Vagina (tissue), 2 donors: Measurements from ENCODE around the gene KCNIP4. TPM values are rescaled to one million over a fixed set of nuclear protein-coding genes. Genes with fewer than 3 reads are reported as not detected.

Experiments used
- DNase-seq, 2 donors: peaks; one replicate each; pipeline ENCODE4 v3.0.0-alpha.2; 2017; ENCODE audit errors: extremely low spot score in 2 of 2
- H3K27ac ChIP-seq: fragments of 200-600 bp; sonication (generic); one replicate; pipeline ENCODE4 v1.5.1; 2019
- H3K27me3 ChIP-seq: fragments of 200-600 bp; sonication (generic); one replicate; pipeline ENCODE4 v1.5.1; 2019
- H3K36me3 ChIP-seq, 2 donors: fragments of 200-600 bp; sonication (generic); one replicate each; pipeline ENCODE4 v1.5.1; 2017 to 2019
- H3K4me1 ChIP-seq: fragments of 200-600 bp; sonication (generic); one replicate; pipeline ENCODE4 v1.5.1; 2019
- H3K4me3 ChIP-seq, 2 donors: fragments of 200-600 bp; sonication (generic); 1 replicate in 1 of 2; 2 replicates in 1 of 2; pipeline ENCODE4 v1.5.1; 2016 to 2019
- H3K9me3 ChIP-seq: fragments of 200-600 bp; sonication (generic); one replicate; pipeline ENCODE4 v1.5.1; 2019
- POLR2A ChIP-seq, 2 donors: fragments of 450-650 bp; IDR thresholded peaks; one replicate each; pipeline ENCODE4 v1.6.1; 2017; ENCODE audit warnings: antibody characterized with exemption in 2 of 2, mild to moderate bottlenecking in 2 of 2, moderate library complexity in 2 of 2
- POLR2AphosphoS5 ChIP-seq, 2 donors: sonication (generic); formaldehyde crosslinking; IDR thresholded peaks; one replicate each; pipeline ENCODE4 v1.9.0; 2017; ENCODE audit warnings: antibody characterized with exemption in 2 of 2, mild to moderate bottlenecking in 2 of 2, low read depth in 1 of 2; ENCODE audit not compliant: insufficient read depth in 1 of 2
- intact Hi-C: fragments of 100-400 bp; cut with DNase I; formaldehyde crosslinking; loops from one replicate; pipeline ENCODE4 v1.15.1; 2023
- total RNA-seq: library from RNA; depleted of rRNA; stranded (reverse); fragments of >200 nt; gene quantifications from one replicate; pipeline ENCODE4 v1.2.3, GENCODE V29; 2016
- TF ChIP-seq, protein P1 (sequence below), 3 experiments: fragments of 450-650 bp in 2 of 3; fragments of 200-600 bp in 1 of 3; sonication (generic) in 1 of 3; IDR thresholded peaks; one replicate each; pipeline ENCODE4 v1.5.1; 2017 to 2019; ENCODE audit warnings: antibody characterized with exemption in 3 of 3, mild to moderate bottlenecking in 2 of 3, moderate library complexity in 2 of 3

Gene KCNIP4
- total RNA-seq, 1 donor from 2014 or later = not detected

DNA sequence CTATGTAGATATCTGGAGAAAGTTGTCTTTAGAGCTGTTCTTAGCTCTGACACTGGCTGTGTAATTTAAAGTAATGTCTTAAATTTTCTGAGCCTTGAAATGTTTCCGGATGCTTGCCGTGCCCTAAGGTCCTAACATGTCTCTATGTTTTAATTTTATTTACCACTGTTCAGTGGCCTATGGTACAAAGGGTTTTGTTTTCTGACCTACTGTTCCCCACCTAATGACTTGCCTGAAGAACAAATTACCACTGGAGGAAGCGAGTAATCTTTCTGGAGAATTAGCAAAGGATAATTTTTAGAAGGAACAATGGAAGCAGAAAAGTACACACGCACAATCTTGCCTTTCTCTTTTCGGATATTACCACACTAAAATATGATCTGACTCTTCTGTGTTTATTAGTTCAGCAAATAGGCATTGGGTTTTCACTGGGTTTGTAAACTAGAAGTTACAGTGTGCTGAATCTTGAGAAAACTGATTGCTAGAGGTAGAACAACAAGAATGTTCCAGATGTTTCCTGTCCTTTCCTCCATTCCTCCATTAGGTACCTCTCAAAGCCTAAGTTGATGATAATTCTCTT lies 812.4 kb downstream of the KCNIP4 start:
- Histone ChIP-seq H3K36me3 (no peaks in the 10 kb centered on the region), H3K4me3 (no peak overlapping the region), H3K27ac (no peak overlapping the region), H3K9me3 (no peaks in the 10 kb centered on the region), H3K27me3 (no peaks in the 10 kb centered on the region), H3K4me1 (no peaks in the 10 kb centered on the region)
- no peak for DNase-seq
- intact Hi-C loops = no loop called here
- TF ChIP-seq POLR2AphosphoS5 (IDR thresholded peaks at IDR 0.05; ENCODE audit: insufficient read depth in 1 of 2, low read depth in 1 of 2) (no peak), POLR2A (IDR thresholded peaks at IDR 0.05) (no peak)
- TF ChIP-seq, protein P1, sequence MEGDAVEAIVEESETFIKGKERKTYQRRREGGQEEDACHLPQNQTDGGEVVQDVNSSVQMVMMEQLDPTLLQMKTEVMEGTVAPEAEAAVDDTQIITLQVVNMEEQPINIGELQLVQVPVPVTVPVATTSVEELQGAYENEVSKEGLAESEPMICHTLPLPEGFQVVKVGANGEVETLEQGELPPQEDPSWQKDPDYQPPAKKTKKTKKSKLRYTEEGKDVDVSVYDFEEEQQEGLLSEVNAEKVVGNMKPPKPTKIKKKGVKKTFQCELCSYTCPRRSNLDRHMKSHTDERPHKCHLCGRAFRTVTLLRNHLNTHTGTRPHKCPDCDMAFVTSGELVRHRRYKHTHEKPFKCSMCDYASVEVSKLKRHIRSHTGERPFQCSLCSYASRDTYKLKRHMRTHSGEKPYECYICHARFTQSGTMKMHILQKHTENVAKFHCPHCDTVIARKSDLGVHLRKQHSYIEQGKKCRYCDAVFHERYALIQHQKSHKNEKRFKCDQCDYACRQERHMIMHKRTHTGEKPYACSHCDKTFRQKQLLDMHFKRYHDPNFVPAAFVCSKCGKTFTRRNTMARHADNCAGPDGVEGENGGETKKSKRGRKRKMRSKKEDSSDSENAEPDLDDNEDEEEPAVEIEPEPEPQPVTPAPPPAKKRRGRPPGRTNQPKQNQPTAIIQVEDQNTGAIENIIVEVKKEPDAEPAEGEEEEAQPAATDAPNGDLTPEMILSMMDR (IDR thresholded peaks at IDR 0.05) = no peak

DNA sequence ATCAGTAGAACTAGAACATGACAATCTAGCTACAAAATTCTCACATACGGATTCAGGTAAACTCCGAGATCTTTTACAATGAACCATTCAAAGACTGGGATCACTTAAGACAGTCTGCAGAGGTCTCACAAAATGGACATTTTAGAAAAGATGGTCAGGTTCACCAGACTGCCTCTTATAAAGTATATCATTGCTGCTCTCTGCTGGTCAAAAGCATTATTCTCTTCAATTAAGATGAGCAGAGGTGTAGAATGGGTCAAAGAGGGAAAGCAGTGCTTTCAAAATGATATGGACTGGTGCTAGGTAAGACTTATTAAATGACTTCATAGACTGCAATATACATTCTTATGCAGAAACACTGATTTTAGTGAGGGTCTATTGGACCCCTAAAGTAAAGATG lies 813.6 kb downstream of the KCNIP4 start:
- intact Hi-C loops = no loop called here
- no peaks in the 10 kb centered on the region for H3K36me3 ChIP-seq
- H3K27ac ChIP-seq = no peak overlapping the region
- H3K9me3 ChIP-seq = no peaks in the 10 kb centered on the region
- TF ChIP-seq POLR2A (IDR thresholded peaks at IDR 0.05) = no peak
- H3K4me3 ChIP-seq = no peak overlapping the region
- no peaks in the 10 kb centered on the region for H3K27me3 ChIP-seq
- H3K4me1 ChIP-seq = no peaks in the 10 kb centered on the region
- no peak for DNase-seq

DNA sequence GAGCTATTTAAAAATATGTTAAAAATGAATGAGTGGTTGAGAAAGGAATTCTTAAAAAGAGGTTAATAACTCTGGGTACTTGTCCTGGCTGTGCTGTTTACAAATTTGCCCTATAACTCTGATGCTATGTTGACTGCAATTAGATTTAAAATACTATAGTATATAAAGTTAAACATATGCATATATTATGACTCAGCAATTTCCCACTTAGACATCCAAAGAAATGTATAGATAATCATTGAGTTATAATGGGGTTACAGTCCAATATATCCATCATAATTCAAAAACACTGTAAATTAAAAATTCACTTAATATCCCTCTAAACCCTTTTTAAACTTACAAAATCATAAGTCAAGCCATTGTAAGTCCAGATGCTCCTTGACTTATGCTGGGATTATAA lies 818.0 kb downstream of the KCNIP4 start:
- no peaks in the 10 kb centered on the region for H3K27me3 ChIP-seq
- no peaks in the 10 kb centered on the region for H3K4me1 ChIP-seq
- no peak overlapping the region for H3K27ac ChIP-seq
- no peaks in the 10 kb centered on the region for H3K36me3 ChIP-seq
- intact Hi-C loops = no loop called here
- H3K4me3 ChIP-seq = no peak overlapping the region
- TF ChIP-seq, protein P1 (IDR thresholded peaks at IDR 0.05) = no peak
- TF ChIP-seq POLR2A (IDR thresholded peaks at IDR 0.05) = no peak
- no peak for TF ChIP-seq POLR2AphosphoS5 (IDR thresholded peaks at IDR 0.05; ENCODE audit: insufficient read depth in 1 of 2, low read depth in 1 of 2)
- no peak for DNase-seq
- no peaks in the 10 kb centered on the region for H3K9me3 ChIP-seq

DNA sequence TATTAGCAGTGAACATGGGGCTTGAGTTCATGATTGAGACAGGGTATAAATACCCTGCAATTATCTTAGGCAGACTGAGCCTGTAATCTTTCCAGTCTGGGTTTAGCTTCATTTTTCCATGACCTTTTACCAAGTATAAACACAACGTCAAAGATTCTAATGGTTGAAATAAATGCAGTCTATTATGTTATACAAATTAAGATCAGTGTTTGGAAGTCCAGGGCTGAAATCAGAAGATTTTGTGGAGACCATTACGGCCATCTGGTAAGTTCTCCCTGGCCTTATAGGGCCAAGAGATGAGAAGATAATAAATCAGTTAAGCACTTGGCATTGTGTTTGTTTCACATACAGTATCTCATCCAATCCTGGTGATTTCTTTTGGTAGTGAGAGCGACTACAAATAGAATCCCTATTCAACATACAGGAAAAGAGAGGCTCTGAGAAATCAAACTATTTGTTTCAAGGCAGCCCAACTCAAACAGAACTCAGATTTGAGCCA lies 822.5 kb downstream of the KCNIP4 start:
- Histone ChIP-seq H3K9me3 (no peaks in the 10 kb centered on the region), H3K4me3 (no peak overlapping the region), H3K27me3 (no peaks in the 10 kb centered on the region), H3K36me3 (no peaks in the 10 kb centered on the region), H3K4me1 (no peaks in the 10 kb centered on the region), H3K27ac (no peak overlapping the region)
- DNase-seq = no peak
- intact Hi-C loops = no loop called here
- TF ChIP-seq, protein P1 (IDR thresholded peaks at IDR 0.05) = no peak
- TF ChIP-seq POLR2A (IDR thresholded peaks at IDR 0.05) (no peak), POLR2AphosphoS5 (IDR thresholded peaks at IDR 0.05; ENCODE audit: insufficient read depth in 1 of 2, low read depth in 1 of 2) (no peak)

DNA sequence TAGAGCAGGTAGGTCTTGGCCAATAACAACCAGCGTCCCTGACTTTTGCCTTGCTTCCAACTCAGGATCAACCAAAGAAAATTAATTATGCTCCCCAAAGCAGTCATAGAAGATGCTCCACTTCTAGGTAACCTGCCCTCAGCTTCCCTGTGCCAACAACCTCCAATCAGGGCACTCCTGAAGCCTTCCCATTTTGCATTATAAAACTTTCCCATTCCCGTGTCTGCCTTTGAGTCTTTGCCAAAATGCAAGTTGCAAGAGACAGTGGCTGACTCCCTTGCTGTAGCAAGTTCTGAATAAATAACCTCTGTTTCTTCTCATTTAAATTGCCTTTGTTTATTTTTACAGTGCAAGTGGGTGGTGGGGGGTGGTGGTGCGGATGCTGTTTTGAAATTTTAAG lies 830.3 kb downstream of the KCNIP4 start:
- Histone ChIP-seq H3K27ac (no peak overlapping the region), H3K4me1 (no peaks in the 10 kb centered on the region), H3K27me3 (no peaks in the 10 kb centered on the region), H3K9me3 (no peaks in the 10 kb centered on the region), H3K4me3 (no peak overlapping the region), H3K36me3 (no peaks in the 10 kb centered on the region)
- TF ChIP-seq POLR2A (IDR thresholded peaks at IDR 0.05) = no peak
- intact Hi-C loops = no loop called here
- no peak for DNase-seq

DNA sequence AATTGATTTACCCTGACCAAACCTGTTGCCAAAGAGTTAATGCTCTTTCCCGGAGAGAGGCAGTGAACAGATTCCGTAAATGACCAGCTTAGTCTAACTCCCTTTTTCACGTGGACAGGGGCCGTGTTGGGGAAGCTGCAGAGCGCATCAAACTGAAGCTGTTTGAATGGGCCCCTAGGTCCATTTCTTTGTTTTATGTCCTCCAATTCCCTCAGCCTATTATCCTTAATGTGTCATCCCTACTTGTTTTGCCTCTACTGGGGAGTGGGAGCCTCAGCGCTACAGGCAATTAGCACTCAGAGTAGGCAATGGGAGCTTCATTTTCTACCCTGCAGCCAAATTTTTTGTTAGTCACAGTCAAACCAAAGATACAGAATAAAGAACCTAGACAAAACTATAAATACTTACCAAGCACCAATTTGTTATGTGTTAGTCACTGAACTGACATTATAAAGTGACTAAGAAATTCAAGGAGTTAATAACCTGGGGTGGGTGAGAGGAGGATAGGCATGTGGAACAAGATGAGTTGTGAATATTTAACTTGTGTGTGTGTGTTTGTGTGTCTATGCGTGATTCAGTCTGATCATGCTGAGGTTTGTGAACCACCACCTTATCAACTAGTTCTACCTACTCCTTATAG lies 830.9 kb downstream of the KCNIP4 start:
- TF ChIP-seq POLR2A (IDR thresholded peaks at IDR 0.05) (no peak), POLR2AphosphoS5 (IDR thresholded peaks at IDR 0.05; ENCODE audit: insufficient read depth in 1 of 2, low read depth in 1 of 2) (no peak)
- TF ChIP-seq, protein P1 (IDR thresholded peaks at IDR 0.05) = no peak
- H3K27ac ChIP-seq = no peak overlapping the region
- H3K4me3 ChIP-seq = no peak overlapping the region
- no peak for DNase-seq
- intact Hi-C loops = no loop called here
- H3K4me1 ChIP-seq = no peaks in the 10 kb centered on the region
- no peaks in the 10 kb centered on the region for H3K9me3 ChIP-seq
- H3K36me3 ChIP-seq = no peaks in the 10 kb centered on the region
- H3K27me3 ChIP-seq = no peaks in the 10 kb centered on the region
